Heart left ventricle (tissue), 16 donors: ENCODE data around the gene HRG. TPM values are rescaled to one million over a fixed set of nuclear protein-coding genes. Genes with fewer than 3 reads are reported as not detected.

Experiments used
- ATAC-seq, 4 donors: fragments of 200-7000 bp; cut with Tn5 transposase; one replicate each; pipeline ENCODE4 v1.9.1; 2020 to 2022; ENCODE audit warnings: moderate library complexity in 4 of 4, mild to moderate bottlenecking in 3 of 4, moderate number of reproducible peaks in 1 of 4
- DNase-seq, 5 donors: peaks; one replicate each; pipeline ENCODE4 v3.0.0-alpha.2; 2020
- H3K27ac ChIP-seq, 12 donors: fragments of 200-600 bp; sonication (generic) in 4 of 12; one replicate each; pipeline versions ENCODE4 v1.5.0 to v1.8.0; 2016 to 2022; ENCODE audit warnings: mild to moderate bottlenecking in 2 of 12
- H3K27me3 ChIP-seq, 9 donors: fragments of 200-600 bp; sonication (generic) in 2 of 9; one replicate each; pipeline versions ENCODE4 v1.5.1 to v1.8.0; 2016 to 2022; ENCODE audit warnings: mild to moderate bottlenecking in 3 of 9
- H3K36me3 ChIP-seq, 9 donors: fragments of 200-600 bp; sonication (generic) in 2 of 9; one replicate each; pipeline versions ENCODE4 v1.5.0 to v1.8.0; 2018 to 2022; ENCODE audit warnings: mild to moderate bottlenecking in 2 of 9
- H3K4me1 ChIP-seq, 12 donors: fragments of 200-600 bp; sonication (generic) in 4 of 12; one replicate each; pipeline versions ENCODE4 v1.5.0 to v1.8.0; 2016 to 2022; ENCODE audit warnings: mild to moderate bottlenecking in 3 of 12
- H3K4me3 ChIP-seq, 12 donors: fragments of 200-600 bp; sonication (generic) in 4 of 12; one replicate each; pipeline versions ENCODE4 v1.5.0 to v1.8.0; 2017 to 2022; ENCODE audit warnings: mild to moderate bottlenecking in 9 of 12, moderate library complexity in 4 of 12
- H3K9me3 ChIP-seq, 12 donors: fragments of 200-600 bp; sonication (generic) in 4 of 12; one replicate each; pipeline versions ENCODE4 v1.5.0 to v1.8.0; 2016 to 2022; ENCODE audit warnings: mild to moderate bottlenecking in 1 of 12
- POLR2A ChIP-seq, 2 donors: fragments of 450-650 bp; IDR thresholded peaks; one replicate each; pipeline ENCODE4 v1.6.1; 2017; ENCODE audit warnings: antibody characterized with exemption in 2 of 2, mild to moderate bottlenecking in 2 of 2, moderate library complexity in 2 of 2
- WGBS, 4 donors: extraction: QIAGEN DNeasy Blood & Tissue Kit in 2 of 4; methylation state at CpG; one replicate each; pipeline versions ENCODE4 v1.1.5 to v1.1.7; 2013 to 2018; 5-methylcytosine and 5-hydroxymethylcytosine counted together
- intact Hi-C, 10 donors: fragments of 100-400 bp; cut with DNase I; formaldehyde crosslinking; loops; one replicate each; pipeline versions ENCODE4 v1.11.1 to v1.14.2; 2022
- polyA plus RNA-seq, 2 donors: library from polyadenylated mRNA; stranded (reverse); fragments of 200-250 nt; gene quantifications; one replicate each; pipeline ENCODE4 v1.2.3, GENCODE V29; 2013
- total RNA-seq, 9 donors: library from RNA; depleted of rRNA in 2 of 9; stranded (reverse); fragments of >200 nt in 2 of 9; fragmentation: NEBNext Ultra II Directional in 3 of 9; extraction: Animal tissue kit (Norgen Biotek cat#: 25700) in 3 of 9; gene quantifications; one replicate each; pipeline versions ENCODE4 v1.1.0 to v1.2.4, GENCODE V29; 2016 to 2023
- TF ChIP-seq, protein P1 (sequence below), 12 donors: fragments of 200-600 bp; sonication (generic) in 4 of 12; IDR thresholded peaks; one replicate each; pipeline versions ENCODE4 v1.5.0 to v1.8.0; 2018 to 2022; ENCODE audit warnings: antibody characterized with exemption in 12 of 12, mild to moderate bottlenecking in 5 of 12
- donor health status: ischemic (EF 13 %, LVEDD 7.1; RV severe dilation, severe dysfunction).
- donor health status: healthy with polysubstance abuse.
- donor health status: DM: no; HTN: yes; CAD: no.
- donor health status: DM: no; HTN: no; CAD: no.
- donor health status: ischemic (EF 25% LVEDD 6.9; RV normal size, moderate dysfunction).
- donor health status: ischemic (EF 25% LVEDD 5.7; RV mildly dilated, moderate dysfunction).
- donor health status: healthy.
- donor health status: DM: yes; HTN: yes; CAD: no.
- donor health status: ischemic (EF 35%, LVEDD 5.7; RV mildly dilated, moderate dysfunction).
- donor health status: nonischemic (EF 11% LVEDD 7.7; RV severe dilation, severe dysfunction).
- donor health status: DM: yes; HTN: yes; CAD: no.
- donor health status: PGD.
- donor health status: ischemic (EF 29% LVEDD 5.4; RV normal size, mild dysfunction).
- donor health status: nonischemic (EF 23%, LVEDD 6.1; RV moderate dilation, normal function).

Gene HRG
- total and polyA plus RNA-seq, 11 donors, result 0.04 TPM; not detected in 10

DNA sequence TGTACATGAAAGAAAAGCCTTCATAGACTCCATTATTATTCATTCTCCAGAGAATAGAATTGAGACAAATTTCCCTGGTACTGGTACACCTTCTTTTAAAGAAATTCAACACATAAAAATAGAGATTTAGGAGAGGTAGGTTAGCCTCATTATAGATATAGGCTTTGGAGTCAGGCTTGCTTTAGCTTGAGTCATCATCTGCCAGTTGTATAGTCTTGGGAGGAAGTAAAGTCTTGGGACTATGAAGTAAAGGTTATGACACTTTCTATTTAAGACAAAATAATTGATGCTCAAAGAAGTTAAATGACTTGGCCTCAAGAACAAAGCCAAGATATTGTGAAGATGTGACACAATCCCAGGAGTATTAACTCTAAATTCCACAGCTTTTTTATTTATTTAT lies 4.3 kb downstream of the HRG start:
- Histone ChIP-seq H3K27me3 (peaks cover 0 to 22% (median 0%) of the 10 kb centered on the region in 9 donors), H3K4me1 (no peaks in the 10 kb centered on the region), H3K27ac (no peak overlapping the region), H3K9me3 (no peaks in the 10 kb centered on the region), H3K4me3 (no peak overlapping the region), H3K36me3 (no peaks in the 10 kb centered on the region)
- no peak for DNase-seq
- ATAC-seq, result no peak
- TF ChIP-seq POLR2A (IDR thresholded peaks at IDR 0.05), result no peak
- TF ChIP-seq, protein P1, sequence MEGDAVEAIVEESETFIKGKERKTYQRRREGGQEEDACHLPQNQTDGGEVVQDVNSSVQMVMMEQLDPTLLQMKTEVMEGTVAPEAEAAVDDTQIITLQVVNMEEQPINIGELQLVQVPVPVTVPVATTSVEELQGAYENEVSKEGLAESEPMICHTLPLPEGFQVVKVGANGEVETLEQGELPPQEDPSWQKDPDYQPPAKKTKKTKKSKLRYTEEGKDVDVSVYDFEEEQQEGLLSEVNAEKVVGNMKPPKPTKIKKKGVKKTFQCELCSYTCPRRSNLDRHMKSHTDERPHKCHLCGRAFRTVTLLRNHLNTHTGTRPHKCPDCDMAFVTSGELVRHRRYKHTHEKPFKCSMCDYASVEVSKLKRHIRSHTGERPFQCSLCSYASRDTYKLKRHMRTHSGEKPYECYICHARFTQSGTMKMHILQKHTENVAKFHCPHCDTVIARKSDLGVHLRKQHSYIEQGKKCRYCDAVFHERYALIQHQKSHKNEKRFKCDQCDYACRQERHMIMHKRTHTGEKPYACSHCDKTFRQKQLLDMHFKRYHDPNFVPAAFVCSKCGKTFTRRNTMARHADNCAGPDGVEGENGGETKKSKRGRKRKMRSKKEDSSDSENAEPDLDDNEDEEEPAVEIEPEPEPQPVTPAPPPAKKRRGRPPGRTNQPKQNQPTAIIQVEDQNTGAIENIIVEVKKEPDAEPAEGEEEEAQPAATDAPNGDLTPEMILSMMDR (IDR thresholded peaks at IDR 0.05), result no peak
- intact Hi-C loops, result no loop called here

- 87 to 96% (median 89%) methylated on average over 3 of the region's 3 CpGs for WGBS, 4 donors
- no peaks in the 10 kb centered on the region for H3K36me3 ChIP-seq
- no peak overlapping the region for H3K27ac ChIP-seq
- H3K4me1 ChIP-seq, result no peaks in the 10 kb centered on the region
- H3K27me3 ChIP-seq, result peaks cover 0 to 18% (median 0%) of the 10 kb centered on the region in 9 donors
- intact Hi-C loops, result no loop called here
- DNase-seq (no peak), ATAC-seq (no peak)
- TF ChIP-seq, protein P1 (IDR thresholded peaks at IDR 0.05), result no peak
- TF ChIP-seq POLR2A (IDR thresholded peaks at IDR 0.05), result no peak
- H3K9me3 ChIP-seq, result no peaks in the 10 kb centered on the region
- H3K4me3 ChIP-seq, result no peak overlapping the region
These were observed 5.2 kb downstream of the HRG start for GRCh38 chr3:186671051-186671450.

DNA sequence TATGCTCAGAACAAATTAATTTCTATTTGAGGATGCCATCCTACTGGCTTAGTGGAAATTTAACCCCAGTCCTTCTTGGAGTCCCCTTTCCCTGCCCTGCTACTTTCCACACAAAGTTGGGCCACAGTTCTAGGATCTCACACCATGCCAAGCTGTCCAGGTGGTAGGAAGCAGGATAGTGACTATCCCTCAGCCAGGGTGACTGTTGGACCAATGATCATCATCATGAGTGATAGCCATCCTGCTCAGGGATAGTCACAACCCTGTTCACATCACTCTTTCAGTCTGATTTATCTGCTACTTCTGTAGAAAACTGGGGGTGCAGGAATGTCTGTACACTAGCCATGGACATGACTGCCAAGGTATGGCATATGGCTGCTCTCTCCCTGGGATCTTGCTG lies 12.8 kb downstream of the HRG start:
- H3K36me3 ChIP-seq, result no peaks in the 10 kb centered on the region
- H3K4me3 ChIP-seq, result no peak overlapping the region
- no peak for ATAC-seq
- TF ChIP-seq POLR2A (IDR thresholded peaks at IDR 0.05), result no peak
- TF ChIP-seq, protein P1 (IDR thresholded peaks at IDR 0.05), result no peak
- no peaks in the 10 kb centered on the region for H3K9me3 ChIP-seq
- intact Hi-C loops, result no loop called here
- peaks cover 0 to 16% (median 4%) of the 10 kb centered on the region in 9 donors for H3K27me3 ChIP-seq
- H3K4me1 ChIP-seq, result no peaks in the 10 kb centered on the region
- DNase-seq, result no peak
- H3K27ac ChIP-seq, result no peak overlapping the region

DNA sequence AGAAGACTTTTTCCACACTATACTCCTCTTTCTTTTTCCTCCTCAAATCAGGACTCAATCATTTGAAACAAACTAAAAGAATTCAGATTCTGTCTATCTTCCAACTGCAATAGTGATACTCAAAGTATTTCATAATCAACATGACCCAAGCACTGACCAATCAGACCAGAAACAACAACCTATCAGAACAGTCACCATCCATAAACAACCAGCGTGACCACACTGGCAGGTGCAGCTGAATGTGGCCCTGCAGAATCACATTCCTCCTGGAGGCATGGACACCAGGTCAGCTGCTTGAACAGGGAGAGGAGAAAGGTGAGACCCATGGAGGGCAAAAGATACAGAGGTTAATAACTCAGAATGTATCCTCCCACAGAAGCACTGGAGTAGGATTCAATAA lies 13.3 kb downstream of the HRG start:
- TF ChIP-seq, protein P1 (IDR thresholded peaks at IDR 0.05), result no peak
- TF ChIP-seq POLR2A (IDR thresholded peaks at IDR 0.05), result no peak
- Histone ChIP-seq H3K4me1 (no peaks in the 10 kb centered on the region), H3K27ac (no peak overlapping the region), H3K36me3 (no peaks in the 10 kb centered on the region), H3K9me3 (no peaks in the 10 kb centered on the region), H3K4me3 (no peak overlapping the region), H3K27me3 (peaks cover 0 to 16% (median 0%) of the 10 kb centered on the region in 9 donors)
- intact Hi-C loops, result no loop called here
- no peak for DNase-seq
- no peak for ATAC-seq
- WGBS, 4 donors, result 75 to 94% (median 84%) methylated on average over 1 of the region's 1 CpG
